Trophoblast cell (in vitro differentiated cells and primary cell): ENCODE data around the gene HID1.

Experiments used
- DNase-seq, 2 donors: peaks; one replicate each; pipeline ENCODE4 v3.0.0-alpha.2; 2016
- H2AFZ ChIP-seq: 2 replicates; pipeline ENCODE4 v1.6.1; 2013; ENCODE audit warnings: low read length, moderate library complexity, mild to moderate bottlenecking; ENCODE audit not compliant: insufficient read depth, poor library complexity
- H2AK5ac ChIP-seq: 2 replicates; pipeline ENCODE4 v1.6.1; 2013; ENCODE audit warnings: mild to moderate bottlenecking, low read length
- H2BK120ac ChIP-seq: 2 replicates; pipeline ENCODE4 v1.6.1; 2013; ENCODE audit warnings: low read length, mild to moderate bottlenecking, moderate library complexity; ENCODE audit not compliant: insufficient read depth, poor library complexity
- H2BK12ac ChIP-seq: 2 replicates; pipeline ENCODE4 v1.6.1; 2013; ENCODE audit warnings: mild to moderate bottlenecking, low read length, moderate library complexity
- H2BK5ac ChIP-seq: 2 replicates; pipeline ENCODE4 v1.6.1; 2013; ENCODE audit warnings: low read length, low read depth, moderate library complexity, mild to moderate bottlenecking; ENCODE audit not compliant: poor library complexity
- H3K14ac ChIP-seq: 2 replicates; pipeline ENCODE4 v1.6.1; 2013; ENCODE audit warnings: mild to moderate bottlenecking, low read length
- H3K18ac ChIP-seq: 2 replicates; pipeline ENCODE4 v1.6.1; 2013; ENCODE audit warnings: mild to moderate bottlenecking, low read length
- H3K23ac ChIP-seq: 2 replicates; pipeline ENCODE4 v1.6.1; 2013; ENCODE audit warnings: low read length
- H3K27ac ChIP-seq: 2 replicates; pipeline ENCODE4 v1.5.1; 2013; ENCODE audit warnings: low read depth, mild to moderate bottlenecking, inconsistent platforms, low read length, moderate library complexity
- H3K27me3 ChIP-seq: 2 replicates; pipeline ENCODE4 v1.6.1; 2013; ENCODE audit warnings: inconsistent platforms, mild to moderate bottlenecking, low read length, moderate library complexity; ENCODE audit not compliant: insufficient read depth
- H3K36me3 ChIP-seq, 2 experiments: 1 replicate in 1 of 2; 2 replicates in 1 of 2; pipeline ENCODE4 v1.6.1; 2013; ENCODE audit warnings: low read length in 2 of 2, mild to moderate bottlenecking in 2 of 2, moderate library complexity in 1 of 2; ENCODE audit not compliant: insufficient read depth in 2 of 2, control insufficient read depth in 1 of 2
- H3K4ac ChIP-seq: 2 replicates; pipeline ENCODE4 v1.6.1; 2013; ENCODE audit warnings: low read depth, mild to moderate bottlenecking, low read length, moderate library complexity
- H3K4me1 ChIP-seq, 2 experiments: 1 replicate in 1 of 2; 2 replicates in 1 of 2; pipeline ENCODE4 v1.6.1; 2013; ENCODE audit warnings: low read length in 2 of 2, mild to moderate bottlenecking in 2 of 2, moderate library complexity in 1 of 2; ENCODE audit not compliant: insufficient read depth in 2 of 2, control insufficient read depth in 1 of 2
- H3K4me2 ChIP-seq: 2 replicates; pipeline ENCODE4 v1.6.1; 2013; ENCODE audit warnings: inconsistent platforms, mild to moderate bottlenecking, low read length, moderate library complexity
- H3K4me3 ChIP-seq: 2 replicates; pipeline ENCODE4 v1.5.1; 2013; ENCODE audit warnings: mild to moderate bottlenecking, low read depth, low read length, inconsistent platforms
- H3K79me1 ChIP-seq: one replicate; pipeline ENCODE4 v1.6.1; 2013; ENCODE audit warnings: low read length
- H3K79me2 ChIP-seq: 2 replicates; pipeline ENCODE4 v1.6.1; 2013; ENCODE audit warnings: low read length, mild to moderate bottlenecking; ENCODE audit not compliant: control insufficient read depth, insufficient read depth, poor library complexity
- H3K9ac ChIP-seq: 2 replicates; pipeline ENCODE4 v1.6.1; 2013; ENCODE audit warnings: mild to moderate bottlenecking, low read length
- H3K9me3 ChIP-seq: 2 replicates; pipeline ENCODE4 v1.6.1; 2013; ENCODE audit warnings: low read depth, mild to moderate bottlenecking, control low read depth, inconsistent platforms, low read length; ENCODE audit not compliant: insufficient read depth
- H4K12ac ChIP-seq: 2 replicates; pipeline ENCODE4 v1.6.1; 2013; ENCODE audit warnings: low read depth, mild to moderate bottlenecking, low read length, moderate library complexity
- H4K8ac ChIP-seq: 2 replicates; pipeline ENCODE4 v1.6.1; 2013; ENCODE audit warnings: low read depth, mild to moderate bottlenecking, low read length, moderate library complexity
- H4K91ac ChIP-seq: one replicate; pipeline ENCODE4 v1.6.1; 2013; ENCODE audit warnings: low read depth, mild to moderate bottlenecking, low read length, moderate library complexity
- WGBS: extraction: QIAGEN DNeasy Blood & Tissue Kit; methylation state at CpG from one replicate; pipeline ENCODE4 v1.1.7; 2013; ENCODE audit warnings: missing lambda C conversion rate; ENCODE audit not compliant: insufficient read length, insufficient coverage; ENCODE audit errors: extremely low coverage; 5-methylcytosine and 5-hydroxymethylcytosine counted together

Gene HID1

DNA sequence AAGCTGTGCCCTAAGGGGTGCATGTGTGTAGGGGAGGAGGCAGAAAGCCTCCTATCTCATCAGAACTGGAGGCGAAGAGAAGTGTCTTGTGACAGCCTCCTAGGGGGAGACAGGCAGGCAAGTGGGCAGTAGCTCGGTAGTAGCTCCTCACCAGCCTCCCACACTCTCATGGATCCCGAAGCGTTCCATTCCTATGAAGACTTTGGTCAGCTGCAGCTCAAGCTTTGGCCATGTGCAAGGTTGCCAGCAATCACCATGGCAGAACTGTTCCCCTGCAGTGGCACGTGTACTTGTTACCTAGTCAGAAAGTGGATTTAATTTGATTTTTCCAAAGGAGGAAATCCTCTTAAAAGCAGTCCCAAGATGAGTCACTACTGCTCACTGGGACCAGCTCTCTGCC, 46.6 kb upstream of the HID1 start:
- H3K27ac ChIP-seq, result no peak overlapping the region
- WGBS, result no CpG with 5 or more reads among the region's 5 CpGs
- H3K23ac ChIP-seq, result no peak overlapping the region
- H2BK120ac ChIP-seq, result no peak overlapping the region
- H3K79me1 ChIP-seq, result no peaks in the 10 kb centered on the region
- no peak overlapping the region for H4K12ac ChIP-seq
- no peak overlapping the region for H3K4me2 ChIP-seq
- H3K36me3 ChIP-seq, result peaks cover 14 to 22% of the 10 kb centered on the region in 2 experiments
- H2BK12ac ChIP-seq, result no peak overlapping the region
- H3K9me3 ChIP-seq, result no peaks in the 10 kb centered on the region
- no peak for DNase-seq
- H3K4ac ChIP-seq, result no peak overlapping the region
- H3K4me1 ChIP-seq, result peaks cover 13 to 18% of the 10 kb centered on the region in 2 experiments
- no peaks in the 10 kb centered on the region for H3K79me2 ChIP-seq
- H3K4me3 ChIP-seq, result no peak overlapping the region
- H2BK5ac ChIP-seq, result no peak overlapping the region
- H2AFZ ChIP-seq, result no peak overlapping the region
- no peak overlapping the region for H4K91ac ChIP-seq
- no peak overlapping the region for H3K18ac ChIP-seq
- no peak overlapping the region for H3K9ac ChIP-seq
- no peak overlapping the region for H2AK5ac ChIP-seq
- H3K14ac ChIP-seq, result no peak overlapping the region
- H4K8ac ChIP-seq, result no peak overlapping the region
- no peaks in the 10 kb centered on the region for H3K27me3 ChIP-seq

GRCh38 chr17:75013092-75013559, 40.6 kb upstream of the HID1 start:
- Histone ChIP-seq H4K8ac (peak overlapping the region; percentile 98), H3K79me1 (peaks cover 12% of the 10 kb centered on the region), H4K12ac (peak overlapping the region; percentile 95), H2BK120ac (peak overlapping the region; percentile 90), H3K14ac (peak overlapping the region; percentile 89), H2AK5ac (no peak overlapping the region), H3K4me1 (peaks cover 15 to 23% of the 10 kb centered on the region in 2 experiments), H3K36me3 (peaks cover 0 to 2% of the 10 kb centered on the region in 2 experiments), H2AFZ (peak overlapping the region; percentile 5), H3K9ac (peak overlapping the region; percentile 63), H3K27me3 (no peaks in the 10 kb centered on the region), H3K9me3 (no peaks in the 10 kb centered on the region), H3K4ac (no peak overlapping the region), H2BK12ac (no peak overlapping the region), H2BK5ac (no peak overlapping the region), H3K4me2 (peak overlapping the region; percentile 85), H3K27ac (peak overlapping the region; percentile 82), H3K18ac (no peak overlapping the region), H3K79me2 (peaks cover 5% of the 10 kb centered on the region), H3K23ac (no peak overlapping the region), H4K91ac (peak overlapping the region; percentile 90), H3K4me3 (peak overlapping the region; percentile 86)
- no CpG with 5 or more reads among the region's 10 CpGs for WGBS
- no peak for DNase-seq

GRCh38 chr17:75012346-75013091, 40.0 kb upstream of the HID1 start, which contains the start of gene MRPL58:
Gene MRPL58, plus strand, starts transcription at chr17:75012670. Its CDS starts 17 bp downstream, at chr17:75012687.
- Histone ChIP-seq H3K4me2 (peak within 1 kb of the TSS; percentile 85), H3K27me3 (no peaks in the 10 kb centered on the region), H3K79me1 (peaks cover 12% of the 10 kb centered on the region), H4K91ac (peak within 1 kb of the TSS; percentile 90), H2BK12ac (no peak within 1 kb of the TSS), H2AK5ac (no peak within 1 kb of the TSS), H3K4ac (peak within 1 kb of the TSS; percentile 71), H3K14ac (peak within 1 kb of the TSS; percentile 89), H3K36me3 (peaks cover 0 to 2% of the 10 kb centered on the region in 2 experiments), H2AFZ (peak within 1 kb of the TSS; percentile 97), H3K9ac (peak within 1 kb of the TSS; percentile 78), H2BK120ac (peak within 1 kb of the TSS; percentile 90), H3K23ac (no peak within 1 kb of the TSS), H4K12ac (peak within 1 kb of the TSS; percentile 97), H2BK5ac (peak within 1 kb of the TSS; percentile 87), H3K4me3 (peak within 1 kb of the TSS; percentile 86), H3K79me2 (peaks cover 5% of the 10 kb centered on the region), H3K18ac (peak within 1 kb of the TSS; percentile 85), H3K9me3 (no peaks in the 10 kb centered on the region), H3K27ac (peak within 1 kb of the TSS; percentile 82), H4K8ac (peak within 1 kb of the TSS; percentile 98), H3K4me1 (peaks cover 15 to 23% of the 10 kb centered on the region in 2 experiments)
- DNase-seq, result peak; percentile 67 to 86
- no CpG with 5 or more reads among the region's 63 CpGs for WGBS

GRCh38 chr17:75012096-75012345, 39.5 kb upstream of the HID1 start:
- H3K4ac ChIP-seq, result no peak overlapping the region
- DNase-seq, result no peak
- H2BK5ac ChIP-seq, result peak overlapping the region; percentile 34
- H4K91ac ChIP-seq, result peak overlapping the region; percentile 90
- H3K9ac ChIP-seq, result peak overlapping the region; percentile 8
- no CpG with 5 or more reads among the region's 5 CpGs for WGBS
- peaks cover 0 to 2% of the 10 kb centered on the region in 2 experiments for H3K36me3 ChIP-seq
- H3K79me2 ChIP-seq, result peaks cover 5% of the 10 kb centered on the region
- peak overlapping the region; percentile 89 for H3K14ac ChIP-seq
- peak overlapping the region; percentile 86 for H3K4me3 ChIP-seq
- no peaks in the 10 kb centered on the region for H3K27me3 ChIP-seq
- peak overlapping the region; percentile 98 for H4K8ac ChIP-seq
- H2BK120ac ChIP-seq, result peak overlapping the region; percentile 76
- H3K18ac ChIP-seq, result peak overlapping the region; percentile 85
- H2AFZ ChIP-seq, result peak overlapping the region; percentile 97
- no peaks in the 10 kb centered on the region for H3K9me3 ChIP-seq
- H3K4me2 ChIP-seq, result peak overlapping the region; percentile 85
- peaks cover 15 to 23% of the 10 kb centered on the region in 2 experiments for H3K4me1 ChIP-seq
- H2BK12ac ChIP-seq, result no peak overlapping the region
- peaks cover 12% of the 10 kb centered on the region for H3K79me1 ChIP-seq
- H4K12ac ChIP-seq, result peak overlapping the region; percentile 97
- no peak overlapping the region for H3K23ac ChIP-seq
- H2AK5ac ChIP-seq, result no peak overlapping the region
- H3K27ac ChIP-seq, result peak overlapping the region; percentile 82
